ENCODE measurements around the gene DDIT4. TPM values are rescaled to one million over a fixed set of nuclear protein-coding genes. Genes with fewer than 3 reads are reported as not detected.

The DDIT4 gene
- total and polyA plus RNA-seq, 9 of the 15 experiments (the other 6 are each of a cell fraction or from before 2014, with no cell fraction given), result 8.2 to 675 (median 159) TPM

DNA sequence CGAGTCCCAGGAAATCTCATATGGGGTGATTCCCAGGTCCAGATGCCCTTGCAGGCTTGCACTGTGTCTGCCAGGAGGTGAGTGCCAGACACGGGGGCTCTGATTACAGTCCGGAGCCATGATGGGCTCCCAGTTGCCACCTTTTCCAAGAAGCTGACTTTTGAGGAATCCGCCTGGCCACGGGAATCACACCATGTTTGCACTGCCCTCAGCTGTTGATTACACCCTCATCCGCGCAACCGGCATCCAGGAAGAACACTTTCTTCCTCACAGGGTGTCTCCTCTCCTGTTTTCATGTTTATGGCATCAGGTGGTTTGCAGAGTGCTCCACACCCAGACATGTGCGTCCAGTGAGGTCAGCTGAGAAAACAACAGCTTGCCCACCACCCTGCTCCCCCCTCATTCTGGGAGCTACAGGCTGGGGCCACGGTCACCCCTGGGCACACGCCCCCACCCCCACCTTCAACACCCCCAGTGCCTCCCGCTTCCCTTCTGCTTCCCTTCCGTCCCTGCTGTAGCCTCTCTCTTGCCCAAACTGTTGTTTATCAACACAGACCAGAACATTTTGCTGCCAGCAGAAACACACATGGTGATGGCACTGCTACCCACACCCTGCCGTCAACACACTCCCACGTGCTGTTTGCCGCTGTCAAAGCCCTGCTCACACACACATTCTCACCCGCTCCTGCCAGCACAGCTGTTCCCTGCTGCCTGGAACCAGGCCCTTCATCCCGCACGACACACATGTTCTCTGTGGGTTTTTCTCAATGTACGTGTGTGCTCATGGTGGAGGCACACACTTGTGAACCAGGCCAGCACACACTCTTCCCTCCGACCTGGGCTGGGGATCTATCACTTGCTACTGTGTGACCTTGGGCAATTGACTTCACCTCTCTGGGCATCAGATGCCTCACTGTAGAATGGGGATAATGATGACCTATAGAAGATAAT is 35.8 kb downstream of the DDIT4 start (continued):
- TF ChIP-seq, protein P1, sequence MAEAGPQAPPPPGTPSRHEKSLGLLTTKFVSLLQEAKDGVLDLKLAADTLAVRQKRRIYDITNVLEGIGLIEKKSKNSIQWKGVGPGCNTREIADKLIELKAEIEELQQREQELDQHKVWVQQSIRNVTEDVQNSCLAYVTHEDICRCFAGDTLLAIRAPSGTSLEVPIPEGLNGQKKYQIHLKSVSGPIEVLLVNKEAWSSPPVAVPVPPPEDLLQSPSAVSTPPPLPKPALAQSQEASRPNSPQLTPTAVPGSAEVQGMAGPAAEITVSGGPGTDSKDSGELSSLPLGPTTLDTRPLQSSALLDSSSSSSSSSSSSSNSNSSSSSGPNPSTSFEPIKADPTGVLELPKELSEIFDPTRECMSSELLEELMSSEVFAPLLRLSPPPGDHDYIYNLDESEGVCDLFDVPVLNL (CRISPR knock-in tag; IDR thresholded peaks at IDR 0.05; ENCODE audit: low read depth), result no peak
- TF ChIP-seq ZNF174 (CRISPR knock-in tag; IDR thresholded peaks at IDR 0.05) (no peak), ZNF583 (CRISPR knock-in tag; IDR thresholded peaks at IDR 0.05) (peak; percentile 78; the same call in 1 of the 2 replicates), C11orf30 (IDR thresholded peaks at IDR 0.05; ENCODE audit: low read depth) (no peak), RBFOX2 (IDR thresholded peaks at IDR 0.05; ENCODE audit: low read depth, low read length) (0 out of 2 replicates have a peak, but pooled peaks have one; percentile 8), JUND (IDR thresholded peaks at IDR 0.05; ENCODE audit: borderline replicate concordance, low read depth, low read length) (peak; percentile 18; the same call in 1 of the 2 replicates), JUND (tag; IDR thresholded peaks at IDR 0.05; ENCODE audit: borderline replicate concordance, low read depth, low read length) (0 out of 3 replicates have a peak, but pooled peaks have one; percentile 9), HDAC6 (IDR thresholded peaks at IDR 0.05; ENCODE audit: low read depth, low read length) (no peak), ZNF589 (CRISPR knock-in tag; IDR thresholded peaks at IDR 0.05; ENCODE audit: low read depth) (0 out of 2 replicates have a peak, but pooled peaks have one; percentile 16), MAZ (CRISPR knock-in tag; conservative IDR thresholded peaks at IDR 0.05 in 1 of 2, IDR thresholded peaks at IDR 0.05 in 1 of 2) (peak in 1 of 2 experiments; percentile 22; a peak in 1 of 4 replicates), LEF1 (IDR thresholded peaks at IDR 0.05) (no peak), FOSL1 (tag; conservative IDR thresholded peaks at IDR 0.05) (no peak), HDAC1 (IDR thresholded peaks at IDR 0.05) (no peak), GABPA (tag; conservative IDR thresholded peaks at IDR 0.05; ENCODE audit: low read depth) (no peak), MTA2 (IDR thresholded peaks at IDR 0.05; ENCODE audit: low read depth) (no peak)
- TF ChIP-seq, protein P2, sequence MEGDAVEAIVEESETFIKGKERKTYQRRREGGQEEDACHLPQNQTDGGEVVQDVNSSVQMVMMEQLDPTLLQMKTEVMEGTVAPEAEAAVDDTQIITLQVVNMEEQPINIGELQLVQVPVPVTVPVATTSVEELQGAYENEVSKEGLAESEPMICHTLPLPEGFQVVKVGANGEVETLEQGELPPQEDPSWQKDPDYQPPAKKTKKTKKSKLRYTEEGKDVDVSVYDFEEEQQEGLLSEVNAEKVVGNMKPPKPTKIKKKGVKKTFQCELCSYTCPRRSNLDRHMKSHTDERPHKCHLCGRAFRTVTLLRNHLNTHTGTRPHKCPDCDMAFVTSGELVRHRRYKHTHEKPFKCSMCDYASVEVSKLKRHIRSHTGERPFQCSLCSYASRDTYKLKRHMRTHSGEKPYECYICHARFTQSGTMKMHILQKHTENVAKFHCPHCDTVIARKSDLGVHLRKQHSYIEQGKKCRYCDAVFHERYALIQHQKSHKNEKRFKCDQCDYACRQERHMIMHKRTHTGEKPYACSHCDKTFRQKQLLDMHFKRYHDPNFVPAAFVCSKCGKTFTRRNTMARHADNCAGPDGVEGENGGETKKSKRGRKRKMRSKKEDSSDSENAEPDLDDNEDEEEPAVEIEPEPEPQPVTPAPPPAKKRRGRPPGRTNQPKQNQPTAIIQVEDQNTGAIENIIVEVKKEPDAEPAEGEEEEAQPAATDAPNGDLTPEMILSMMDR (IDR thresholded peaks at IDR 0.05 in 2 of 3, conservative IDR thresholded peaks at IDR 0.05 in 1 of 3; ENCODE audit: insufficient read depth in 2 of 3, low read depth in 1 of 3, low read length in 3 of 3), result no peak
- TF ChIP-seq, protein P3, sequence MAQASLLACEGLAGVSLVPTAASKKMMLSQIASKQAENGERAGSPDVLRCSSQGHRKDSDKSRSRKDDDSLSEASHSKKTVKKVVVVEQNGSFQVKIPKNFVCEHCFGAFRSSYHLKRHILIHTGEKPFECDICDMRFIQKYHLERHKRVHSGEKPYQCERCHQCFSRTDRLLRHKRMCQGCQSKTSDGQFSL (CRISPR knock-in tag; IDR thresholded peaks at IDR 0.05), result no peak
- TF ChIP-seq, protein P3 (tag; IDR thresholded peaks at IDR 0.05), result no peak
- TF ChIP-seq, protein P4, sequence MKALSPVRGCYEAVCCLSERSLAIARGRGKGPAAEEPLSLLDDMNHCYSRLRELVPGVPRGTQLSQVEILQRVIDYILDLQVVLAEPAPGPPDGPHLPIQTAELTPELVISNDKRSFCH (CRISPR knock-in tag; IDR thresholded peaks at IDR 0.05), result no peak
- TF ChIP-seq, protein P4 (tag; IDR thresholded peaks at IDR 0.05), result peak; percentile 29
- TF ChIP-seq, protein P5, sequence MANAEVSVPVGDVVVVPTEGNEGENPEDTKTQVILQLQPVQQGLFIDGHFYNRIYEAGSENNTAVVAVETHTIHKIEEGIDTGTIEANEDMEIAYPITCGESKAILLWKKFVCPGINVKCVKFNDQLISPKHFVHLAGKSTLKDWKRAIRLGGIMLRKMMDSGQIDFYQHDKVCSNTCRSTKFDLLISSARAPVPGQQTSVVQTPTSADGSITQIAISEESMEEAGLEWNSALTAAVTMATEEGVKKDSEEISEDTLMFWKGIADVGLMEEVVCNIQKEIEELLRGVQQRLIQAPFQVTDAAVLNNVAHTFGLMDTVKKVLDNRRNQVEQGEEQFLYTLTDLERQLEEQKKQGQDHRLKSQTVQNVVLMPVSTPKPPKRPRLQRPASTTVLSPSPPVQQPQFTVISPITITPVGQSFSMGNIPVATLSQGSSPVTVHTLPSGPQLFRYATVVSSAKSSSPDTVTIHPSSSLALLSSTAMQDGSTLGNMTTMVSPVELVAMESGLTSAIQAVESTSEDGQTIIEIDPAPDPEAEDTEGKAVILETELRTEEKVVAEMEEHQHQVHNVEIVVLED (CRISPR knock-in tag; IDR thresholded peaks at IDR 0.05), result 0 out of 2 replicates have a peak, but pooled peaks have one; percentile 35
